ENCODE measurements around the gene LEFTY1.

DNA sequence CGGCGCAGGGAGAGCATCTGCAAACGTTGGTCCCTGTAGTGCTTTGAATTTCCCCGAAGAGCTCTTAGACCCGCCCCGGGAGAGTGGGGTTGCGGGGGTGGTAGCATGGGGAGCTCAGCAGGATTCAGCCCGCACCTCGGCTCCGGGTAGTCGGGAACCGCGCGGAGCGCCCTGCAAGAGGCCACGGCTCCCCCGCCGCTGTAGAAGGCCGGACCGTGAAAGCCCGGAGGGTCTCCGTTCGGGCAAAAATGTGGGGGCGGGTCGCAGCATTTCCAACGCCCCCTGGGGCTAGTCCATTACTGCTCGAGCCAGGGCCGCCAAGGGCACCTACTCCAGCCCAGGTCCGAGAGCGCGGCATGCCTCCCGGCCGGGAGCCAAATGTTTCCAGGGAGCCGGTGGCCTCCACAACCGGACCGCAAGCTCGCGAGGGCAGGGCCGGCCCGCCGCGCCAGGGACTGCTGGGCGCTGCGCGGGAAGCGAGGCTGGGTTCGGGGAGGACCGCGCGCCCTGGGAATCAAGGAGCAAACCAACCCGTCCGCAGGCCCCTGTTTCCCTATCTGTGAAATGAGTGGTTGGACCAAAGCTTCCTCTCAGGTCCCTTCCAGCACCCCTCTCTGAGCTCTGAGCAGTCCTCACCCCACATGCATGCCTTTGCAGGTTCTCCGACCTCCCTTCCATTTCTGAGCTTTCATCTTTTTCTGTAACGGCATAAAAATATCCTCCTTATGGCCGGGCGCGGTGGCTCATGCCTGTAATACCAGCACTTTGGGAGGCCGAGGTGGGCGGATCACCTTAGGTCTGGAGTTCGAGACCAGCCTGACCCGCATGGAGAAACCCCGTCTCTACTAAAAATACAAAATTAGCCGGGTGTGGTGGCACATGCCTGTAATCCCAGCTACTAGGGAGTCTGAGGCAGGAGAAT is 6.0 kb downstream of the LEFTY1 start:
- TF ChIP-seq, protein P1, sequence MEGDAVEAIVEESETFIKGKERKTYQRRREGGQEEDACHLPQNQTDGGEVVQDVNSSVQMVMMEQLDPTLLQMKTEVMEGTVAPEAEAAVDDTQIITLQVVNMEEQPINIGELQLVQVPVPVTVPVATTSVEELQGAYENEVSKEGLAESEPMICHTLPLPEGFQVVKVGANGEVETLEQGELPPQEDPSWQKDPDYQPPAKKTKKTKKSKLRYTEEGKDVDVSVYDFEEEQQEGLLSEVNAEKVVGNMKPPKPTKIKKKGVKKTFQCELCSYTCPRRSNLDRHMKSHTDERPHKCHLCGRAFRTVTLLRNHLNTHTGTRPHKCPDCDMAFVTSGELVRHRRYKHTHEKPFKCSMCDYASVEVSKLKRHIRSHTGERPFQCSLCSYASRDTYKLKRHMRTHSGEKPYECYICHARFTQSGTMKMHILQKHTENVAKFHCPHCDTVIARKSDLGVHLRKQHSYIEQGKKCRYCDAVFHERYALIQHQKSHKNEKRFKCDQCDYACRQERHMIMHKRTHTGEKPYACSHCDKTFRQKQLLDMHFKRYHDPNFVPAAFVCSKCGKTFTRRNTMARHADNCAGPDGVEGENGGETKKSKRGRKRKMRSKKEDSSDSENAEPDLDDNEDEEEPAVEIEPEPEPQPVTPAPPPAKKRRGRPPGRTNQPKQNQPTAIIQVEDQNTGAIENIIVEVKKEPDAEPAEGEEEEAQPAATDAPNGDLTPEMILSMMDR (conservative IDR thresholded peaks at IDR 0.05; ENCODE audit: low read depth, low read length) = no peak
- TF ChIP-seq EZH2phosphoT487 (IDR thresholded peaks at IDR 0.05; ENCODE audit: borderline replicate concordance, low read length) = no peak
